ENCODE measurements around the gene TSPAN18. TPM values are rescaled to one million over a fixed set of nuclear protein-coding genes. Genes with fewer than 3 reads are reported as not detected.

The TSPAN18 gene
- polyA plus RNA-seq (ENCODE audit: insufficient read length in 4 of 4) = 10 to 100 TPM; 47.8 to 59.6 (median 53.6) TPM

GRCh38 chr11:44726283-44727113, at the start of gene TSPAN18:
Gene TSPAN18 (plus strand): TSS chr11:44726962. CDS start chr11:44906417, 179,455 bp downstream.
- DNase-seq (ENCODE audit: low read depth in 4 of 4, low spot score in 3 of 4) = no peak

GRCh38 chr11:44680982-44681597, 45.7 kb upstream of the TSPAN18 start:
- no peak for DNase-seq (ENCODE audit: low read depth in 4 of 4, low spot score in 3 of 4)

- no peak for DNase-seq (ENCODE audit: low read depth in 4 of 4, low spot score in 3 of 4)
Measured at GRCh38 chr11:44681698-44682097, 45.1 kb upstream of the TSPAN18 start.

GRCh38 chr11:44684859-44685281, 41.9 kb upstream of the TSPAN18 start:
- no peak for DNase-seq (ENCODE audit: low read depth in 4 of 4, low spot score in 3 of 4)

GRCh38 chr11:44687388-44687787, 39.4 kb upstream of the TSPAN18 start:
- no peak for DNase-seq (ENCODE audit: low read depth in 4 of 4, low spot score in 3 of 4)

- DNase-seq (ENCODE audit: low read depth in 4 of 4, low spot score in 3 of 4) = no peak
Measured at GRCh38 chr11:44689265-44689664, 37.5 kb upstream of the TSPAN18 start.

- no peak for DNase-seq (ENCODE audit: low read depth in 4 of 4, low spot score in 3 of 4)
Measured at GRCh38 chr11:44690651-44691050, 36.1 kb upstream of the TSPAN18 start.

- DNase-seq (ENCODE audit: low read depth in 4 of 4, low spot score in 3 of 4) = no peak
Measured at GRCh38 chr11:44692460-44692859, 34.3 kb upstream of the TSPAN18 start.

GRCh38 chr11:44693654-44694119, 33.1 kb upstream of the TSPAN18 start:
- DNase-seq (ENCODE audit: low read depth in 4 of 4, low spot score in 3 of 4) = no peak

GRCh38 chr11:44694443-44694842, 32.3 kb upstream of the TSPAN18 start:
- DNase-seq (ENCODE audit: low read depth in 4 of 4, low spot score in 3 of 4) = no peak

GRCh38 chr11:44695169-44695833, 31.5 kb upstream of the TSPAN18 start:
- DNase-seq (ENCODE audit: low read depth in 4 of 4, low spot score in 3 of 4) = no peak

- DNase-seq (ENCODE audit: low read depth in 4 of 4, low spot score in 3 of 4) = no peak
Measured at GRCh38 chr11:44698252-44698912, 28.4 kb upstream of the TSPAN18 start.

GRCh38 chr11:44699497-44700408, 27.0 kb upstream of the TSPAN18 start:
- no peak for DNase-seq (ENCODE audit: low read depth in 4 of 4, low spot score in 3 of 4)

- no peak for DNase-seq (ENCODE audit: low read depth in 4 of 4, low spot score in 3 of 4)
Measured at GRCh38 chr11:44701276-44701675, 25.5 kb upstream of the TSPAN18 start.

GRCh38 chr11:44702889-44703288, 23.9 kb upstream of the TSPAN18 start:
- DNase-seq (ENCODE audit: low read depth in 4 of 4, low spot score in 3 of 4) = no peak

GRCh38 chr11:44707094-44707493, 19.7 kb upstream of the TSPAN18 start:
- DNase-seq (ENCODE audit: low read depth in 4 of 4, low spot score in 3 of 4) = no peak

GRCh38 chr11:44708009-44708408, 18.8 kb upstream of the TSPAN18 start:
- DNase-seq (ENCODE audit: low read depth in 4 of 4, low spot score in 3 of 4) = no peak

GRCh38 chr11:44708523-44709280, 18.1 kb upstream of the TSPAN18 start:
- DNase-seq (ENCODE audit: low read depth in 4 of 4, low spot score in 3 of 4) = no peak

GRCh38 chr11:44709281-44709562, 17.5 kb upstream of the TSPAN18 start:
- DNase-seq (ENCODE audit: low read depth in 4 of 4, low spot score in 3 of 4) = no peak
